HEK293 (cell line): Measurements from ENCODE around the gene CAMK2N1.
A peak's percentile ranks its signal among the peaks of the same experiment; 100 is the strongest.
"Not testable (repeated sequence)": the region's sequence is repeated elsewhere in the genome, so short reads cannot be mapped to it uniquely, and the experiment has no call there.

Source experiments
- CTCF ChIA-PET: fragments of 350-600 bp; formaldehyde crosslinking; extraction: SDS; loops from one replicate; lab custom pipeline; 2021; ENCODE audit warnings: antibody characterized with exemption; lab: Yijun Ruan, JAX
- POLR2A ChIA-PET: fragments of 300-600 bp; formaldehyde crosslinking; extraction: SDS; loops from one replicate; lab custom pipeline; 2020; ENCODE audit warnings: antibody characterized with exemption, inconsistent platforms; lab: Yijun Ruan, JAX
- H3K27ac ChIP-seq: fragments of 200-500 bp; sonication (Bioruptor generic); 2 replicates; pipeline ENCODE4 v1.5.1; 2014; ENCODE audit warnings: low read depth, low read length, control low read depth, inconsistent platforms; ENCODE audit errors: extremely low read depth
- H3K36me3 ChIP-seq, 2 experiments: fragments of 200-500 bp in 1 of 2; sonication (Bioruptor generic) in 1 of 2; 1 replicate in 1 of 2; 2 replicates in 1 of 2; pipeline ENCODE4 v1.5.1; 2014 to 2017; ENCODE audit warnings: inconsistent platforms in 2 of 2, low read length in 2 of 2; ENCODE audit not compliant: control insufficient read depth in 2 of 2, insufficient read depth in 1 of 2
- H3K4me1 ChIP-seq: fragments of 200-500 bp; sonication (Bioruptor generic); 2 replicates; pipeline ENCODE4 v1.5.1; 2014; ENCODE audit warnings: mild to moderate bottlenecking, low read length, inconsistent platforms; ENCODE audit not compliant: control insufficient read depth, insufficient read depth
- H3K4me3 ChIP-seq: 2 replicates; pipeline ENCODE4 v1.5.1; 2011; ENCODE audit warnings: low read depth, mild to moderate bottlenecking, control low read depth, low read length, moderate library complexity
- H3K9me3 ChIP-seq: fragments of 200-500 bp; sonication (Bioruptor generic); 2 replicates; pipeline ENCODE4 v1.5.1; 2014; ENCODE audit warnings: low read depth, low read length, inconsistent platforms; ENCODE audit not compliant: control insufficient read depth, insufficient read depth
- CTCF ChIP-seq: fragments of 450-650 bp; formaldehyde crosslinking; IDR thresholded peaks from 2 replicates; pipeline ENCODE4 v1.5.1; 2016; ENCODE audit warnings: missing biosample characterization, missing genetic modification characterization
- FEZF1 ChIP-seq: fragments of 450-650 bp; formaldehyde crosslinking; IDR thresholded peaks from 2 replicates; pipeline ENCODE4 v1.5.1; 2016; ENCODE audit warnings: missing biosample characterization, missing genetic modification characterization
- GFI1B ChIP-seq: fragments of 450-650 bp; formaldehyde crosslinking; IDR thresholded peaks from 2 replicates; pipeline ENCODE4 v1.5.1; 2016; ENCODE audit warnings: missing biosample characterization, missing genetic modification characterization
- IKZF3 ChIP-seq: fragments of 450-650 bp; IDR thresholded peaks from 2 replicates; pipeline ENCODE4 v1.5.0; 2018; ENCODE audit warnings: missing biosample characterization, mild to moderate bottlenecking, missing genetic modification characterization, moderate library complexity
- OSR2 ChIP-seq: fragments of 450-650 bp; formaldehyde crosslinking; IDR thresholded peaks from 2 replicates; pipeline ENCODE4 v1.5.1; 2016; ENCODE audit warnings: missing biosample characterization, missing genetic modification characterization
- SALL2 ChIP-seq: fragments of 450-650 bp; formaldehyde crosslinking; IDR thresholded peaks from 2 replicates; pipeline ENCODE4 v1.5.0; 2017; ENCODE audit warnings: missing biosample characterization, mild to moderate bottlenecking, missing genetic modification characterization, borderline replicate concordance
- SCRT1 ChIP-seq: fragments of 450-650 bp; formaldehyde crosslinking; IDR thresholded peaks from 2 replicates; pipeline ENCODE4 v1.5.1; 2016; ENCODE audit warnings: missing biosample characterization, missing genetic modification characterization, borderline replicate concordance
- SCRT2 ChIP-seq: fragments of 450-650 bp; formaldehyde crosslinking; IDR thresholded peaks from 2 replicates; pipeline ENCODE4 v1.5.1; 2016; ENCODE audit warnings: missing biosample characterization, missing genetic modification characterization
- ZNF146 ChIP-seq: fragments of 450-650 bp; formaldehyde crosslinking; IDR thresholded peaks from 2 replicates; pipeline ENCODE4 v1.5.1; 2016; ENCODE audit warnings: missing biosample characterization, missing genetic modification characterization
- ZNF221 ChIP-seq: fragments of 450-650 bp; formaldehyde crosslinking; IDR thresholded peaks from 2 replicates; pipeline ENCODE4 v1.5.1; 2017; ENCODE audit warnings: missing biosample characterization, missing genetic modification characterization, borderline replicate concordance
- ZNF223 ChIP-seq: fragments of 450-650 bp; formaldehyde crosslinking; IDR thresholded peaks from 2 replicates; pipeline ENCODE4 v1.5.1; 2016; ENCODE audit warnings: missing biosample characterization, missing genetic modification characterization
- ZNF302 ChIP-seq: fragments of 450-650 bp; formaldehyde crosslinking; IDR thresholded peaks from 2 replicates; pipeline ENCODE4 v1.5.1; 2016; ENCODE audit warnings: missing biosample characterization, missing genetic modification characterization, low read depth
- ZNF324 ChIP-seq: fragments of 450-650 bp; formaldehyde crosslinking; IDR thresholded peaks from 2 replicates; pipeline ENCODE4 v1.5.1; 2016; ENCODE audit warnings: missing biosample characterization, missing genetic modification characterization
- ZNF335 ChIP-seq: fragments of 450-650 bp; formaldehyde crosslinking; conservative IDR thresholded peaks from 2 replicates; pipeline ENCODE4 v1.5.1; 2016; ENCODE audit warnings: missing biosample characterization, missing genetic modification characterization
- ZNF366 ChIP-seq: fragments of 450-650 bp; formaldehyde crosslinking; conservative IDR thresholded peaks from 2 replicates; pipeline ENCODE4 v1.5.1; 2016; ENCODE audit warnings: missing biosample characterization, missing genetic modification characterization
- ZNF501 ChIP-seq: fragments of 450-650 bp; formaldehyde crosslinking; IDR thresholded peaks from 2 replicates; pipeline ENCODE4 v1.5.1; 2016; ENCODE audit warnings: missing biosample characterization, missing genetic modification characterization
- ZNF560 ChIP-seq: fragments of 450-650 bp; formaldehyde crosslinking; IDR thresholded peaks from 2 replicates; pipeline ENCODE4 v1.5.1; 2017; ENCODE audit warnings: missing biosample characterization, missing genetic modification characterization, borderline replicate concordance
- ZNF704 ChIP-seq: fragments of 450-650 bp; formaldehyde crosslinking; IDR thresholded peaks from 2 replicates; pipeline ENCODE4 v1.5.1; 2016; ENCODE audit warnings: missing biosample characterization, missing genetic modification characterization
- ZNF791 ChIP-seq: fragments of 450-650 bp; formaldehyde crosslinking; IDR thresholded peaks from 2 replicates; pipeline ENCODE4 v1.5.1; 2016; ENCODE audit warnings: missing biosample characterization, missing genetic modification characterization
- TF ChIP-seq, protein P1 (sequence below): fragments of 450-650 bp; formaldehyde crosslinking; IDR thresholded peaks from 2 replicates; pipeline ENCODE4 v1.5.1; 2016; ENCODE audit warnings: missing biosample characterization, missing genetic modification characterization

The CAMK2N1 gene

GRCh38 chr1:20521960-20522861 is 36.2 kb upstream of the CAMK2N1 start (continued):
- TF ChIP-seq CTCF (tag by site-specific recombination): peak; percentile 88
- TF ChIP-seq ZNF501 (tag by site-specific recombination): peak; percentile 36; the same call in 1 of the 2 replicates
- TF ChIP-seq IKZF3: peak; percentile 75
- no peak for TF ChIP-seq ZNF324 (tag by site-specific recombination)
- no peak for TF ChIP-seq ZNF791 (tag by site-specific recombination)
- TF ChIP-seq, protein P1, sequence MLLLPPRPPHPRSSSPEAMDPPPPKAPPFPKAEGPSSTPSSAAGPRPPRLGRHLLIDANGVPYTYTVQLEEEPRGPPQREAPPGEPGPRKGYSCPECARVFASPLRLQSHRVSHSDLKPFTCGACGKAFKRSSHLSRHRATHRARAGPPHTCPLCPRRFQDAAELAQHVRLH (tag by site-specific recombination): no peak
- peak; percentile 38; the same call in 1 of the 2 replicates for TF ChIP-seq ZNF366 (tag by site-specific recombination)
- TF ChIP-seq SCRT2 (tag by site-specific recombination): no peak
- TF ChIP-seq FEZF1 (tag by site-specific recombination): no peak
- TF ChIP-seq ZNF560 (tag by site-specific recombination): no peak
- TF ChIP-seq ZNF221 (tag by site-specific recombination): no peak
- 0 out of 2 replicates have a peak, but pooled peaks have one; percentile 45 for TF ChIP-seq GFI1B (tag by site-specific recombination)
- no peak for TF ChIP-seq ZNF302 (tag by site-specific recombination)
- TF ChIP-seq ZNF704 (tag by site-specific recombination): no peak

GRCh38 chr1:20519609-20520262 is 33.7 kb upstream of the CAMK2N1 start:
- H3K27ac ChIP-seq, H3K4me3 ChIP-seq, H3K9me3 ChIP-seq, POLR2A ChIA-PET, H3K36me3 ChIP-seq, H3K4me1 ChIP-seq: not testable (repeated sequence)
- CTCF ChIA-PET: interaction anchor here (0.6 to 1.5 kb wide), 2 partner anchors 111 to 307 kb away, joined by 3 to 4 read pairs; no protein-coding TSS in a partner anchor

- Histone ChIP-seq H3K4me3 (no peak overlapping the region), H3K36me3 (no peaks in the 10 kb centered on the region; a peak in 1 of 3 replicates), H3K9me3 (no peaks in the 10 kb centered on the region), H3K4me1 (peaks cover 3% of the 10 kb centered on the region; the same call in 1 of the 2 replicates), H3K27ac (no peak overlapping the region)
- TF ChIP-seq ZNF146 (tag by site-specific recombination) (no peak), SCRT2 (tag by site-specific recombination) (peak; percentile 69), OSR2 (tag by site-specific recombination) (no peak), SALL2 (no peak), SCRT1 (tag by site-specific recombination) (0 out of 2 replicates have a peak, but pooled peaks have one; percentile 16), ZNF223 (tag by site-specific recombination) (no peak), ZNF335 (peak; percentile 95)
- CTCF ChIA-PET: no interaction called here
- POLR2A ChIA-PET: no interaction called here
Measured at GRCh38 chr1:20511518-20512428, 25.8 kb upstream of the CAMK2N1 start.
